Measurements from ENCODE around the gene TARS1.

DNA sequence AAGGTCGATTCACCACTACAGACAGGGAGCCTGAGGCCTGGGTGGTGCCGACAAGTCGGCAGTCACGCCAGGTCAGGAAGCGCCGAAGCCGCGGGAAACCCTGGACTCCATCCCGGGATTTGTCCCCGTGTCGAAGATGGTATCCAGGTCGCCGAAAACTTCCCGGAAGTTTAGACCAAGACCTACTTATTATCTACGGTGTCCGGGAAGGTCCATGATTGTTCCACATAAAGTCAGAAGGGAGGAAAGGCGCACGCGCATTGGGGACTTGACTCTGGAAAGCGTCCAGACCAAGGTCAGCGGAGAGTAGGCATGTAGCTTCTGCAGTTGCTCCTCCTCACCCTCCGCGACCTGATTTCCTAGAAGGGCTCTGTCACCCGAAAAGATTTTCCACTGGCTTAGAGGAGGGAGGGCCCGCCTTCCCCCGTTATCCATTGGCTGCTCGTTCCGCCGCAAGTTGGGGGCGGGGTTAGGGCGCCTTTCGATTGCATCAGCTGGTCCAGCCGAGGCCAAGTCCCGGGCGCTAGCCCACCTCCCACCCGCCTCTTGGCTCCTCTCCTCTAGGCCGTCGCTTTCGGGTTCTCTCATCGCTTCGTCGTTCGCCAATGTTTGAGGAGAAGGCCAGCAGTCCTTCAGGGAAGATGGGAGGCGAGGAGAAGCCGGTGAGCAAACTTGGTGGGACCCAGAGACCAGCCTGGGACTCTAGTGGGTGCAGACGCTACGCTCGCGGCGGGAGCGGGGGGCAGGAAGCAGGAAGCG, at the start of gene TARS1:
- TF ChIP-seq POLR2A (IDR thresholded peaks at IDR 0.05) (no peak), POLR2AphosphoS5 (IDR thresholded peaks at IDR 0.05) (peak; percentile 90 to 93 (median 90))
- TF ChIP-seq, protein P1, sequence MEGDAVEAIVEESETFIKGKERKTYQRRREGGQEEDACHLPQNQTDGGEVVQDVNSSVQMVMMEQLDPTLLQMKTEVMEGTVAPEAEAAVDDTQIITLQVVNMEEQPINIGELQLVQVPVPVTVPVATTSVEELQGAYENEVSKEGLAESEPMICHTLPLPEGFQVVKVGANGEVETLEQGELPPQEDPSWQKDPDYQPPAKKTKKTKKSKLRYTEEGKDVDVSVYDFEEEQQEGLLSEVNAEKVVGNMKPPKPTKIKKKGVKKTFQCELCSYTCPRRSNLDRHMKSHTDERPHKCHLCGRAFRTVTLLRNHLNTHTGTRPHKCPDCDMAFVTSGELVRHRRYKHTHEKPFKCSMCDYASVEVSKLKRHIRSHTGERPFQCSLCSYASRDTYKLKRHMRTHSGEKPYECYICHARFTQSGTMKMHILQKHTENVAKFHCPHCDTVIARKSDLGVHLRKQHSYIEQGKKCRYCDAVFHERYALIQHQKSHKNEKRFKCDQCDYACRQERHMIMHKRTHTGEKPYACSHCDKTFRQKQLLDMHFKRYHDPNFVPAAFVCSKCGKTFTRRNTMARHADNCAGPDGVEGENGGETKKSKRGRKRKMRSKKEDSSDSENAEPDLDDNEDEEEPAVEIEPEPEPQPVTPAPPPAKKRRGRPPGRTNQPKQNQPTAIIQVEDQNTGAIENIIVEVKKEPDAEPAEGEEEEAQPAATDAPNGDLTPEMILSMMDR (IDR thresholded peaks at IDR 0.05 in 8 of 11, conservative IDR thresholded peaks at IDR 0.05 in 3 of 11) = peak in 2 of 11 experiments; percentile 18 to 26
